Activated CD4-positive, alpha-beta T cell treated with anti-CD3 and anti-CD28 coated beads for 1 hour (primary cell): Measurements from ENCODE around the gene NEK10.

Source experiments
- DNase-seq: peaks from one replicate; pipeline ENCODE4 v3.0.0-alpha.2; 2020

The NEK10 gene

GRCh38 chr3:27224197-27224596, 145.0 kb downstream of the NEK10 start:
- DNase-seq = no peak

DNA sequence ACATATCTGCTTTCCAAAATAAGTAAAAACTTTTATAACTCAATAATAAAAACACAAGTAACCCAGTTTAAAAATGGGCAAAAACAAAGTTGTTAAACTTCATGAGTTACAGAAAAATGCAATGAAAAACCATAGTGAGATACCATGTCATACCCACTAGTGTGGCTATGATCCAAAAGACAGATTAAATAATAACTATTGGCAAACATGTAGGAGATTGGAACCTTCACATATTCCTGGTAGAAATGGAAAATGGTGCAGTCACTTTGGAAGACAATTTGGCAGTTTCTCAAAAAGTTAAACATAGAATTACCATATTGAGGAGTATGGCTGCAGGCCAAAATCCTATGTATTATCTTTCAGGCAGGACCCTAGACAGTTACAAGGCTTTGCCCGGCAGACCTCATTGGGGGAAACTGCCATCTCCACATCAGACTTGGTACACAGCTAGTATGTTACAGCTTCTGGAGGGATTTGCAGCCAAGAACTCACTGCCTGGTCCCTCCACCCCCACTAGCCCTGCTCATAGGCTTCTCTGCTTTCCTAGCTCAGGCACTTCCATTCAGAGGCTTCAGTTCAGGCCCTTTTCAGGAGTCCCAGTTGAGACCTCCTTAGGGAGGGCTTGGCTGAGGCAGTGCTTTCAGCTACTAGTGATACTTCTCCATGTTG, 147.8 kb downstream of the NEK10 start:
- no peak for DNase-seq

GRCh38 chr3:27220166-27220565, 149.0 kb downstream of the NEK10 start:
- DNase-seq = no peak

DNA sequence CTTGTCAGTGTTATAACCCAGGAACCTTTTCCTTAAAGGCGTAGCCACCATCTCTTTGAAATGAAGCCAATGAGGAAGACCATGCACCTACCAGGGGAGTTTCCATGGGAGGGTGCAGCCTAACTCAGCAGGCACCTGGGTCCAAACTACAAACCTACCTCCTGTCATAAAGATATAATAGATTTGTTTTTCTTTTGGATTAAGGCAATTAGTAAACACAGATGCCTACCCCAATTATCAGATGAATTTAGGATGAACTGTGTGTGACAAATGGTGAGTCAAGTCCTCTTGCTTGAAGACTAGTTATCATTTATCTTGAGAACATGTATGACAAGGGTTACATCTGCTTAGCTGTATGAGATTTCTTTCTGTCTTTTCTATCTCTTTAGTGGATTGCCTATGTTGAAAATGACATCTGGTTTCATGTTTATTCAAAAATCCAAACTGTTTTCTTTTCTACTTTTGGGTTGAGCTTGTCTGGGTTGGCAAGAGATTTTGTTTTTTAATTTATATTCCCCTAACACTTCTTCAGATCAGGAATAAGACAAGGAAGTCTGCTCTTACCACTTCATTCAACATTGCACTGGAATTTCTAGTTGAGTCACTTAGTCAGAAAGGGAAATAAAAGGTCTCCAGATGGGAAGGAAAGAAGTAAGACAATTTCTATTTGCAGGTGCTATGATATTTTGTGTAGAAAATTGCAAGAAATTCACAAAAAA, 149.9 kb downstream of the NEK10 start:
- no peak for DNase-seq

DNA sequence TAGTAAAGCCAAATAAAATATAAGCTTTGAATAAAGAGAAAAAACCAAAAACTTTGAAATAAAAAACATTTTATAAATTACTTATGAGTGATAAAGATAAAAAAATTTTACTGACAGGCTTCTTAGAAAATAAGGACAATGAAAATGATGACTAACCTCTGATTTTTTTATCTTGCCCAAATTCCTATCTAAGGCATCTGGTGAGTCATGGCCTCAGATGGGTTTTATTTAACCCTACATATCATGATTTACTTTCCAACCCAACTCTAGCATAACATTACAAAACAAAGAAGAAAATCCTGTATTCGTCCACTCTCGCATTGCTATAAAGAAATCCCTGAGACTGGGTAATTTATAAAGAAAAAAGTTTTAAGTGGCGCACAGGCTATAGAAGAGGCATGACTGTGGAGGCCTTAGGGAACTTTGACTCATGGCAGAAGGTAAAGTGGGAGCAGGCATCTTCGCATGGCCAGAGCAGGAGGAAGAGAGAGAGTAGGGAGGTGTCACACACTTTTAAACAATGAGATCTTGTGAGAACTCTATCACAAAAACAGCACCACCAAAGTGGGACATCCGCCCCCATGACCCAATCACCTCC, 152.1 kb downstream of the NEK10 start:
- no peak for DNase-seq

GRCh38 chr3:27216295-27216855, 152.8 kb downstream of the NEK10 start:
- no peak for DNase-seq

DNA sequence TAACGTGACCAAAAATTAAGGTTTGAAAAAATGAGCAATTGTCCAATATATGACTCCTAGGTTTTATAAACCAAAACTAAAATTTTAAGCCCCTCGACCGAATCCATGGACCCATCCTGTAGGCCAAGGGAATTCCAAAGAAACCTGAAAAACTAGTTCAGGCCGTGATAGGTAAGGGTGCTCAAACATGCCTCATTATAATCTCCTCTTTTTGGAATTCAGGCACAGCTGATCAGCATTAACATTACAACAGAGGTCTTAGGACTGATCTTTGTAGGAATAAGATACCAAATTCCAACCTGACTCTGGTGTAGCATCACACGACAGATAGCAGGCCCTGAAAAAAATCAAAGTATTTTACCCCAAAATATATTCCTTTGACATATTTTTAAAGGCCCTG, 155.7 kb downstream of the NEK10 start:
- DNase-seq = no peak

GRCh38 chr3:27209617-27210264, 159.4 kb downstream of the NEK10 start:
- DNase-seq = no peak

GRCh38 chr3:27208961-27209616, 160.1 kb downstream of the NEK10 start:
- DNase-seq = no peak

- DNase-seq = no peak
Measured at GRCh38 chr3:27202959-27203358, 166.2 kb downstream of the NEK10 start.

DNA sequence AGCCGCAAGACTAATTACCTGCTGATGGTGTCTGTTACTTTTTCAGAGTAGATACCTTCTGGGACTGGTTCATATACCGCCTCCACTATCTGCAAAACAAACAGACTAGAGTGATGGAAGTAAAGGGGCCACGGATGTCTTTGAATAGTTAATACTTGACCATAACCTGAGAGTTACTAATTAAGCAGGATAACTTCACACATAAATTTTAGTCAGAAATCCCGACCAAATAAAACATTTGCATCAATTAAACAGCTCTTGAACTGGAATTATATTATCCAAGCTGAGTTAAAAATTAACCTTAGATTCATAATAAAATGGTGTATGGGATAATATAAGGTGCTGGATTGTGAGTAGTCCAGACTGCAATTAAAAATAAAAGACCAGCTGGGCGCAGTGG, 167.7 kb downstream of the NEK10 start:
- no peak for DNase-seq

DNA sequence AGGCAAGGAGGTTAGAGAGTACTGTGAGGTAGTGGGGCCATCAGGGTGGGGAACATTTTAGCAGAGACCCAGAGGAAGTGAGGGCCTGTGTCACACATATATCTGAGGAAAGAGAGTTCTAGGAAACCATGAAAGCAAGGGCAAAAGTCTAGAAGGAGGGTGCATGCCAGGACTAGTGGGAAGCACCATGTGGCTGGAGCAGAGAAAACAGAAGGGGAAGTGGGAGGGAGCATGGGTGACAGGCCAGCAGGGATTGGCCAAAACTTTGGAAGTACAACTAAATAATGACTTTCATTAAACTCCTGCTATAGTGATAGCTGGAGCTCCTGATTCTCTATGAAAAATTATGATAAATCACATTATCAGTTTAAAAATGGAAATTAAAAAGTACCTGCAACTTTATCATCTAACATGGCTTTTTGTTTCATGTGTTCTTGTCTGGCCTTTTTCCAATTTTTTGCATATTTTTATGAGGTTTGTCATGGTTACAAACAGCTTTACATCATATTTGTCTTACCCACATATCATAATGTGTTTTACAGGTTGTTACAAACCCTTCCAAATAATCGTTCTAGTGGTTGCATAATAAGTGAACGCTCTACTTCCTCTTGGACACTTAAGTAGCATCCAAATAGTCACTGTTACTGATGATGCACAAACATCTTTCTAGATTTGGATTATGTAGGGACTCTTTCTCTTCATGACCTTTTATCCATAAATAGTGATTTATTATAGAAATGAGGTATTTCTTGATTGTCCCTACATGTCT, 168.3 kb downstream of the NEK10 start:
- DNase-seq = no peak

DNA sequence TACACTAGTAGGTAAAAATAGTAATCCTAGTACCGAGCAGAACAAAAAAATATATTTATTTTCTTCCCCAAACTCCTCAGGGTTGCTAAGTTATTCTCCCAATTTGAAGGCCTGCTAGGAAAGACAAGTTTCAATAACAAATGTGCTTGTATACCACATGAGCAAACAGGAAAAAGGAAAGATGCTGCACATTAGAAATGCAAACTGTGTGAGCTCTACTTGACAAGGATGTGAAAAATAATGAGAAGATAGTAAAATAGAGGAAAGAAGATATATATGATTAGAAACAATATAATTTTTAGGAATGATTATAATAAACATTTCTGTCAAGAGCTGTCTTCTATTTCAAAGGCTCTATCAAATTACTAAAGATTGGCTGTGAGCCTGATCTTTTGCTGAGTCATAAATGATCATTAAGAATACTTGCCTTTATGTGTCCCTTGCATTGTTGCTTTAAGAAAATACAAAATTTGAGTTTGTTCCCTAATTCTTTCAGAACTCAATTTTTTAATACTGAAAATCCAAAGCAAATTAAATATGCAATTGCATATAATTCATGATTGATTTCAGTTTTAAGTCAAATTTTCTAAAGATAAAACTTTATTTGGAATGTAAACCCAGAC, 174.2 kb downstream of the NEK10 start:
- no peak for DNase-seq

DNA sequence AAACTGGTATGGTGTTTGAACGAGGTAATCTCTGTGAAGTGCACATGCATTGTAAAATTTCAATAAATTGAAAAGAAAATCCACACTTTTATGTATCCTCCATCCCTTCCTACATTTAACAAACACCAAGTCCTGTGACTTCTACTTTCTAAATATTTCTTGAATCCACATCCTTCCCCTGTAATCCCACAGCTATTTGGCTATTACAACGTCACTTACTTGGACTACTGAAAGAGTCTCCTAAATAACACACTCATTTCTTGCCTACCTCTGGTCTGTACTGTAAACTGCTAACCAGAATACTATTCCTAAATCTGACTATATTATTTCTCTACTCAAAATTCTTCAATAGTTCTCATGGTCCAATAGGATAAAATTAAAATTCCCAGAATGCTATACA, 176.1 kb downstream of the NEK10 start:
- DNase-seq = no peak

- no peak for DNase-seq
Measured at GRCh38 chr3:27186013-27186412, 183.2 kb downstream of the NEK10 start.

- no peak for DNase-seq
Measured at GRCh38 chr3:27185231-27185989, 183.8 kb downstream of the NEK10 start.

GRCh38 chr3:27184261-27184660, 184.9 kb downstream of the NEK10 start:
- DNase-seq = no peak

DNA sequence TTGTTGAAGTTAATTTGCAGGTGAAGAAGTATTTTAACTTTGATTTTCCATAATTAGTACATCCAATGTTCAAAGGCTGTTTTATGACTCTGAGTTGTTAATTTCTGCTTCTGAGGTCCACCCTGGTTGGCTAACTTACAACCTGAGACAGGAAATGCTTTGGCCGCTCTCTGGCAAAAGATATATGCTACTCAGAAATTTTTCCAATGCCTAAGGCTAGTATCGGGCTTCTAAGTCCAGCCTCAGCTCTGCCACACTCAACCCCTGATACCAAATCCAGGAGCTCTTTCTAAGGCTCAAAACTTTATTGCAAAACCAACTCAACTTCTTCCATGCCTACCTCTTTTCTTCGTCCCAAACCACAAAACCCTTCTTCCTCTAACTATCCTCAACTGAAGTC, 192.9 kb downstream of the NEK10 start:
- DNase-seq = no peak

- no peak for DNase-seq
Measured at GRCh38 chr3:27174530-27174929, 194.7 kb downstream of the NEK10 start.

GRCh38 chr3:27171113-27171512, 198.1 kb downstream of the NEK10 start:
- no peak for DNase-seq

GRCh38 chr3:27166888-27167287, 202.3 kb downstream of the NEK10 start:
- DNase-seq = no peak
